Measurements from ENCODE around the gene UBE2I.
A peak's percentile ranks its signal among the peaks of the same experiment; 100 is the strongest.
"Not testable (repeated sequence)": the region's sequence is repeated elsewhere in the genome, so short reads cannot be mapped to it uniquely, and the experiment has no call there.

UBE2I gene

GRCh38 chr16:1277617-1278282 lies 31.7 kb upstream of the UBE2I start:
- DNase-seq (ENCODE audit: low spot score): no peak

GRCh38 chr16:1278477-1278876 lies 31.0 kb upstream of the UBE2I start:
- no peak for DNase-seq (ENCODE audit: low spot score)

- no peak for DNase-seq (ENCODE audit: low spot score)
Measured at GRCh38 chr16:1279081-1279944, 30.1 kb upstream of the UBE2I start.

- no peak for DNase-seq (ENCODE audit: low spot score)
Measured at GRCh38 chr16:1279945-1280589, 29.4 kb upstream of the UBE2I start.

- no peak for DNase-seq (ENCODE audit: low spot score)
Measured at GRCh38 chr16:1280783-1281182, 28.7 kb upstream of the UBE2I start.

GRCh38 chr16:1281517-1281916 lies 27.9 kb upstream of the UBE2I start:
- no peak for DNase-seq (ENCODE audit: low spot score)

GRCh38 chr16:1282324-1282973 lies 27.0 kb upstream of the UBE2I start:
- no peak for DNase-seq (ENCODE audit: low spot score)

- no peak for DNase-seq (ENCODE audit: low spot score)
Measured at GRCh38 chr16:1283296-1283695, 26.1 kb upstream of the UBE2I start.

- DNase-seq (ENCODE audit: low spot score): no peak
Measured at GRCh38 chr16:1283996-1284616, 25.3 kb upstream of the UBE2I start.

- no peak for DNase-seq (ENCODE audit: low spot score)
Measured at GRCh38 chr16:1285669-1286512, 23.5 kb upstream of the UBE2I start.

GRCh38 chr16:1286513-1287094 lies 22.8 kb upstream of the UBE2I start:
- no peak for DNase-seq (ENCODE audit: low spot score)

GRCh38 chr16:1287982-1288670 lies 21.3 kb upstream of the UBE2I start:
- DNase-seq (ENCODE audit: low spot score): peak; percentile 74

GRCh38 chr16:1288813-1289476 lies 20.5 kb upstream of the UBE2I start:
- no peak for DNase-seq (ENCODE audit: low spot score)

GRCh38 chr16:1289477-1289866 lies 20.0 kb upstream of the UBE2I start:
- DNase-seq (ENCODE audit: low spot score): no peak

GRCh38 chr16:1290063-1290501 lies 19.4 kb upstream of the UBE2I start:
- no peak for DNase-seq (ENCODE audit: low spot score)

GRCh38 chr16:1290860-1291575 lies 18.4 kb upstream of the UBE2I start:
- no peak for DNase-seq (ENCODE audit: low spot score)

- no peak for DNase-seq (ENCODE audit: low spot score)
Measured at GRCh38 chr16:1291576-1291974, 17.9 kb upstream of the UBE2I start.

GRCh38 chr16:1292208-1292607 lies 17.2 kb upstream of the UBE2I start:
- not testable (repeated sequence) for DNase-seq (ENCODE audit: low spot score)

GRCh38 chr16:1292808-1293207 lies 16.6 kb upstream of the UBE2I start:
- DNase-seq (ENCODE audit: low spot score): not testable (repeated sequence)
